ENCODE measurements around the gene NECAB3. TPM values are rescaled to one million over a fixed set of nuclear protein-coding genes. Genes with fewer than 3 reads are reported as not detected.

The NECAB3 gene
- total RNA-seq: 21.7 and 42.1 TPM in 2 replicates

GRCh38 chr20:33674294-33675135, at the start of gene NECAB3:
Gene NECAB3, minus strand, starts transcription at chr20:33674428. Its CDS starts 76 bp downstream, at chr20:33674352.

GRCh38 chr20:33719989-33720709, 45.9 kb upstream of the NECAB3 start, which contains the start of gene PXMP4:
Gene PXMP4, minus strand, starts transcription at chr20:33720310. Its CDS starts 103 bp downstream, at chr20:33720207.

GRCh38 chr20:33686100-33686983, 12.1 kb upstream of the NECAB3 start, which contains the start of gene E2F1:
Gene E2F1, minus strand, starts transcription at chr20:33686385. Its CDS starts 121 bp downstream, at chr20:33686264.

GRCh38 chr20:33666293-33667244, 7.7 kb downstream of the NECAB3 start, which contains the start of gene ACTL10:
Gene ACTL10, plus strand, starts transcription at chr20:33666943. Its CDS starts 555 bp downstream, at chr20:33667498.

GRCh38 chr20:33662172-33662571, 12.1 kb downstream of the NECAB3 start, which contains the start of gene C20orf144:
Gene C20orf144, plus strand, starts transcription at chr20:33662327. Its CDS starts 19 bp downstream, at chr20:33662346.

Other genes with a start within 250 kb of the NECAB3 start
- 16.2 and 18.7 TPM in 2 replicates for gene SNTA1, start 230.7 kb downstream of the NECAB3 start, total RNA-seq
- 7.5 and 11.1 TPM in 2 replicates for gene CBFA2T2, start 184.3 kb downstream of the NECAB3 start, total RNA-seq
- not detected in 2 replicates for gene C20orf144, start 12.1 kb downstream of the NECAB3 start, total RNA-seq
- 0.98 and 1.5 TPM in 2 replicates for gene ACTL10, start 7.5 kb downstream of the NECAB3 start, total RNA-seq
- gene E2F1, start 12.0 kb upstream of the NECAB3 start, total RNA-seq: 3.4 and 28.7 TPM in 2 replicates
- gene PXMP4, start 45.9 kb upstream of the NECAB3 start, total RNA-seq: 8.2 and 9.0 TPM in 2 replicates
- 2.0 and 2.2 TPM in 2 replicates for gene ZNF341, start 57.6 kb upstream of the NECAB3 start, total RNA-seq
- gene CHMP4B, start 136.9 kb upstream of the NECAB3 start, total RNA-seq: 33.1 and 34.1 TPM in 2 replicates